K562 (cell line): ENCODE data around the gene PNPLA2. TPM values are rescaled to one million over a fixed set of nuclear protein-coding genes. Genes with fewer than 3 reads are reported as not detected.

Experiments
- BHLHE40 ChIP-seq: IDR thresholded peaks from 2 replicates; pipeline ENCODE4 v1.6.1; 2011; ENCODE audit warnings: low read length, improper control_type of control experiment
- CEBPB ChIP-seq: fragments of 450-650 bp; IDR thresholded peaks from 2 replicates; pipeline ENCODE4 v1.6.1; 2016; ENCODE audit warnings: missing genetic modification characterization, missing compliant biosample characterization
- CEBPG ChIP-seq, 3 experiments: fragments of 200-800 bp in 1 of 3; sonication (Bioruptor generic) in 1 of 3; sonication (generic) in 1 of 3; formaldehyde crosslinking in 1 of 3; IDR thresholded peaks in 2 of 3; conservative IDR thresholded peaks in 1 of 3; 2 replicates each; pipeline versions ENCODE4 v1.6.1 to v1.8.0; 2016 to 2022; ENCODE audit warnings: missing compliant biosample characterization in 2 of 3, missing genetic modification characterization in 2 of 3, mild to moderate bottlenecking in 1 of 3, missing genetic modification reagents in 1 of 3
- CTBP1 ChIP-seq: fragments of 450-650 bp; IDR thresholded peaks from 2 replicates; pipeline ENCODE4 v1.6.1; 2016; ENCODE audit warnings: borderline replicate concordance
- CXXC5 ChIP-seq: fragments of 250-450 bp; sonication (Bioruptor Pico); IDR thresholded peaks from 2 replicates; pipeline ENCODE4 v1.8.0; 2022; ENCODE audit warnings: inconsistent platforms, mild to moderate bottlenecking, moderate library complexity
- DIDO1 ChIP-seq: fragments of 450-650 bp; IDR thresholded peaks from 2 replicates; pipeline ENCODE4 v1.6.1; 2016; ENCODE audit warnings: low read depth, missing biosample characterization, missing genetic modification characterization
- ETV6 ChIP-seq, 3 experiments: fragments of 150-350 bp in 1 of 3; sonication (generic) in 1 of 3; formaldehyde crosslinking in 1 of 3; IDR thresholded peaks; 2 replicates each; pipeline versions ENCODE4 v1.6.1 to v1.8.0; 2014 to 2022; ENCODE audit warnings: borderline replicate concordance in 2 of 3, low read depth in 2 of 3, antibody characterized with exemption in 1 of 3, low read length in 1 of 3, mild to moderate bottlenecking in 1 of 3, missing genetic modification reagents in 1 of 3
- MED1 ChIP-seq: sonication (generic); formaldehyde crosslinking; IDR thresholded peaks from 2 replicates; pipeline ENCODE4 v1.8.1; 2023; ENCODE audit warnings: missing genetic modification reagents, borderline replicate concordance
- NR2C2 ChIP-seq, 2 experiments: fragments of 200-800 bp in 1 of 2; sonication (Bioruptor generic) in 1 of 2; sonication (generic) in 1 of 2; formaldehyde crosslinking in 1 of 2; IDR thresholded peaks; 2 replicates each; pipeline versions ENCODE4 v1.6.1 to v1.8.0; 2016 to 2022; ENCODE audit warnings: mild to moderate bottlenecking in 1 of 2, missing compliant biosample characterization in 1 of 2, missing genetic modification characterization in 1 of 2, missing genetic modification reagents in 1 of 2
- PHF8 ChIP-seq: fragments of 200-600 bp; sonication (generic); IDR thresholded peaks from 2 replicates; pipeline ENCODE4 v1.6.1; 2012; ENCODE audit warnings: mixed run types, mild to moderate bottlenecking, inconsistent platforms, low read length, moderate library complexity, borderline replicate concordance
- POU5F1 ChIP-seq: fragments of 150-350 bp; IDR thresholded peaks from 2 replicates; pipeline ENCODE4 v1.6.1; 2014; ENCODE audit warnings: borderline replicate concordance, low read length, low read depth, mild to moderate bottlenecking; ENCODE audit not compliant: partially characterized antibody
- PTRF ChIP-seq: fragments of 450-650 bp; IDR thresholded peaks from 2 replicates; pipeline ENCODE4 v1.6.1; 2016; ENCODE audit warnings: mild to moderate bottlenecking, missing genetic modification characterization, missing compliant biosample characterization
- SAP30 ChIP-seq: fragments of 200-600 bp; sonication (generic); IDR thresholded peaks from 2 replicates; pipeline ENCODE4 v1.6.1; 2012; ENCODE audit warnings: borderline replicate concordance, low read depth, mild to moderate bottlenecking, moderate library complexity, low read length, control low read depth, inconsistent platforms; ENCODE audit not compliant: insufficient read depth, poor library complexity, severe bottlenecking
- SREBF1 ChIP-seq: fragments of 150-350 bp; IDR thresholded peaks from 2 replicates; pipeline ENCODE4 v1.6.1; 2014; ENCODE audit warnings: antibody characterized with exemption, low read depth, low read length, borderline replicate concordance
- TAF7 ChIP-seq: fragments of 450-650 bp; IDR thresholded peaks from 2 replicates; pipeline ENCODE4 v1.6.1; 2016; ENCODE audit warnings: missing genetic modification characterization, missing compliant biosample characterization
- TEAD4 ChIP-seq, 2 experiments: sonication (generic) in 1 of 2; formaldehyde crosslinking in 1 of 2; IDR thresholded peaks; 2 replicates each; pipeline versions ENCODE4 v1.6.1 to v1.8.0; 2012 to 2022; ENCODE audit warnings: borderline replicate concordance in 1 of 2, inconsistent platforms in 1 of 2, low read length in 1 of 2, mild to moderate bottlenecking in 1 of 2, missing genetic modification reagents in 1 of 2
- ZBTB7A ChIP-seq: IDR thresholded peaks from 2 replicates; pipeline ENCODE4 v1.6.1; 2011; ENCODE audit warnings: low read depth, mild to moderate bottlenecking, low read length, moderate library complexity, borderline replicate concordance; ENCODE audit not compliant: control insufficient read depth
- ZFP1 ChIP-seq: fragments of 450-650 bp; formaldehyde crosslinking; IDR thresholded peaks from 2 replicates; pipeline ENCODE4 v1.4.0; 2020; ENCODE audit warnings: mild to moderate bottlenecking, mixed read lengths
- ZNF165 ChIP-seq: fragments of 250-450 bp; sonication (Bioruptor Pico); IDR thresholded peaks from 2 replicates; pipeline ENCODE4 v1.4.0; 2020; ENCODE audit warnings: borderline replicate concordance
- ZNF354B ChIP-seq: fragments of 250-450 bp; sonication (Bioruptor Pico); IDR thresholded peaks from 2 replicates; pipeline ENCODE4 v1.4.0; 2020
- polyA plus RNA-seq, 8 experiments: library from polyadenylated mRNA; depleted of rRNA in 4 of 8; stranded (reverse) in 5 of 8; unstranded in 3 of 8; fragments of >200 nt; fragmentation: Nextera tagmentation in 2 of 8; fragmentation: Illumina TruSeq in 1 of 8; extraction: Ambion mirVana in 2 of 8; extraction: Trizol in 1 of 8; gene quantifications; 2 replicates each; pipeline versions ENCODE4 v1.2.1 to v1.2.3, GENCODE V29; 2011 to 2014; ENCODE audit warnings: inconsistent platforms in 1 of 8, missing spikeins in 1 of 8
- total RNA-seq, 7 experiments: library from RNA; depleted of rRNA in 6 of 7; stranded (reverse); fragments of >200 nt in 6 of 7; fragmentation: Illumina TruSeq in 2 of 7; extraction: Trizol in 2 of 7; gene quantifications; 2 replicates each; pipeline versions ENCODE4 v1.2.1 to v1.2.3, GENCODE V29; 2011 to 2021; ENCODE audit warnings: low replicate concordance in 1 of 7
- TF ChIP-seq, protein P1 (sequence below): sonication (generic); formaldehyde crosslinking; IDR thresholded peaks from 2 replicates; pipeline ENCODE4 v1.8.0; 2022; ENCODE audit warnings: mild to moderate bottlenecking, missing genetic modification reagents
- TF ChIP-seq, protein P2 (sequence below): sonication (generic); formaldehyde crosslinking; IDR thresholded peaks from 2 replicates; pipeline ENCODE4 v1.8.1; 2023; ENCODE audit warnings: mild to moderate bottlenecking, missing genetic modification reagents

Gene PNPLA2
- total and polyA plus RNA-seq, 9 of the 15 experiments (the other 6 are each of a cell fraction or from before 2014, with no cell fraction given) = 0.39 to 87.1 (median 8.4) TPM

GRCh38 chr11:777288-778255 lies 41.1 kb upstream of the PNPLA2 start, which contains the start of gene GATD1 (continued):
- TF ChIP-seq PTRF (tag) = no peak
- peak; percentile 70 for TF ChIP-seq SAP30
- peak; percentile 68 for TF ChIP-seq CXXC5 (CRISPR knock-in tag)
- TF ChIP-seq ZNF165 (CRISPR knock-in tag) = no peak
- TF ChIP-seq CEBPG (CRISPR knock-in tag; IDR thresholded peaks at IDR 0.05) = no peak; the same call in 1 of the 2 replicates
- TF ChIP-seq CEBPG (tag; conservative IDR thresholded peaks at IDR 0.05 in 1 of 2, IDR thresholded peaks at IDR 0.05 in 1 of 2) = no peak
- TF ChIP-seq ETV6 (IDR thresholded peaks at IDR 0.05; ENCODE audit: borderline replicate concordance in 1 of 2, low read depth in 2 of 2, low read length in 1 of 2) = no peak
- TF ChIP-seq ETV6 (CRISPR knock-in tag; IDR thresholded peaks at IDR 0.05; ENCODE audit: borderline replicate concordance) = no peak
- TF ChIP-seq, protein P1, sequence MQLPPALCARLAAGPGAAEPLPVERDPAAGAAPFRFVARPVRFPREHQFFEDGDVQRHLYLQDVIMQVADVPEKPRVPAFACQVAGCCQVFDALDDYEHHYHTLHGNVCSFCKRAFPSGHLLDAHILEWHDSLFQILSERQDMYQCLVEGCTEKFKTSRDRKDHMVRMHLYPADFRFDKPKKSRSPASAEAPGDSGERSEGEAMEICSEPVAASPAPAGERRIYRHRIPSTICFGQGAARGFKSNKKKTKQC = no peak; the same call in 1 of the 2 replicates
- TF ChIP-seq ZFP1 = no peak
- TF ChIP-seq, protein P2, sequence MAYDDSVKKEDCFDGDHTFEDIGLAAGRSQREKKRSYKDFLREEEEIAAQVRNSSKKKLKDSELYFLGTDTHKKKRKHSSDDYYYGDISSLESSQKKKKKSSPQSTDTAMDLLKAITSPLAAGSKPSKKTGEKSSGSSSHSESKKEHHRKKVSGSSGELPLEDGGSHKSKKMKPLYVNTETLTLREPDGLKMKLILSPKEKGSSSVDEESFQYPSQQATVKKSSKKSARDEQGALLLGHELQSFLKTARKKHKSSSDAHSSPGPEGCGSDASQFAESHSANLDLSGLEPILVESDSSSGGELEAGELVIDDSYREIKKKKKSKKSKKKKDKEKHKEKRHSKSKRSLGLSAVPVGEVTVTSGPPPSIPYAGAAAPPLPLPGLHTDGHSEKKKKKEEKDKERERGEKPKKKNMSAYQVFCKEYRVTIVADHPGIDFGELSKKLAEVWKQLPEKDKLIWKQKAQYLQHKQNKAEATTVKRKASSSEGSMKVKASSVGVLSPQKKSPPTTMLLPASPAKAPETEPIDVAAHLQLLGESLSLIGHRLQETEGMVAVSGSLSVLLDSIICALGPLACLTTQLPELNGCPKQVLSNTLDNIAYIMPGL = peak; percentile 1; the same call in 1 of the 2 replicates
- peak; percentile 58 for TF ChIP-seq CEBPB
- TF ChIP-seq ZBTB7A = peak; percentile 51
- TF ChIP-seq SREBF1 = no peak
- TF ChIP-seq TAF7 (tag) = no peak
- TF ChIP-seq TEAD4 (IDR thresholded peaks at IDR 0.05; ENCODE audit: low read length) = no peak
- TF ChIP-seq TEAD4 (CRISPR knock-in tag; IDR thresholded peaks at IDR 0.05; ENCODE audit: borderline replicate concordance) = no peak
- TF ChIP-seq BHLHE40 = peak; percentile 96
- peak; percentile 59; the same call in 1 of the 2 replicates for TF ChIP-seq CTBP1
- peak; percentile 87; the same call in 1 of the 2 replicates for TF ChIP-seq PHF8
- TF ChIP-seq DIDO1 = no peak
- no peak for TF ChIP-seq ZNF354B (CRISPR knock-in tag)
- TF ChIP-seq NR2C2 (CRISPR knock-in tag; IDR thresholded peaks at IDR 0.05) = no peak
- TF ChIP-seq NR2C2 (tag; IDR thresholded peaks at IDR 0.05) = peak; percentile 56; the same call in 1 of the 2 replicates
- TF ChIP-seq POU5F1 = no peak
- no peak for TF ChIP-seq MED1 (CRISPR knock-in tag)
